ENCODE data around the gene GAB2.

DNA sequence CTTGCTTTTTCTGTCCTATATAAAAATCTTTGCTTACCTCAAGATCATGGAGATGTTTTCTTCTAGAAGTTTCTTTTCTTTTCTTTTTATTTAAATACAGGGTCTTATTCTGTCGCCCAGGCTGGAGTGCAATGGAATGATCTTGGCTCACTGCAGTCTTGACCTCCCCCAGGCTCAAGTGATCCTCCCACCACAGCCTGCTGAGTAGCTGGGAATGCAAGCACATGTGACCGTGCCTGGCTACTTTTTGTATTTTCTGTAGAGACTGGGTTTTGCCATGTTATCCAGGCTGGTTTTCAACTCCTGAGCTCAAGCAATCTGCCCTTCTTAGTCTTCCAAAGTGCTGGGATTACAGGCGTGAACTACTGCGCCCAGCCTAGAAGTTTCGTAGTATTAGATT, 183.6 kb downstream of the GAB2 start:
- TF ChIP-seq, protein P1, sequence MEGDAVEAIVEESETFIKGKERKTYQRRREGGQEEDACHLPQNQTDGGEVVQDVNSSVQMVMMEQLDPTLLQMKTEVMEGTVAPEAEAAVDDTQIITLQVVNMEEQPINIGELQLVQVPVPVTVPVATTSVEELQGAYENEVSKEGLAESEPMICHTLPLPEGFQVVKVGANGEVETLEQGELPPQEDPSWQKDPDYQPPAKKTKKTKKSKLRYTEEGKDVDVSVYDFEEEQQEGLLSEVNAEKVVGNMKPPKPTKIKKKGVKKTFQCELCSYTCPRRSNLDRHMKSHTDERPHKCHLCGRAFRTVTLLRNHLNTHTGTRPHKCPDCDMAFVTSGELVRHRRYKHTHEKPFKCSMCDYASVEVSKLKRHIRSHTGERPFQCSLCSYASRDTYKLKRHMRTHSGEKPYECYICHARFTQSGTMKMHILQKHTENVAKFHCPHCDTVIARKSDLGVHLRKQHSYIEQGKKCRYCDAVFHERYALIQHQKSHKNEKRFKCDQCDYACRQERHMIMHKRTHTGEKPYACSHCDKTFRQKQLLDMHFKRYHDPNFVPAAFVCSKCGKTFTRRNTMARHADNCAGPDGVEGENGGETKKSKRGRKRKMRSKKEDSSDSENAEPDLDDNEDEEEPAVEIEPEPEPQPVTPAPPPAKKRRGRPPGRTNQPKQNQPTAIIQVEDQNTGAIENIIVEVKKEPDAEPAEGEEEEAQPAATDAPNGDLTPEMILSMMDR (IDR thresholded peaks at IDR 0.05): no peak
- no peak for TF ChIP-seq POLR2A (IDR thresholded peaks at IDR 0.05)

Measured in tibial nerve (tissue), 3 donors.